OCI-LY3 (cell line): ENCODE data around the gene MAD1L1.

Experiments
- H2AFZ ChIP-seq: fragments of 200-600, 300-600 bp; shearing (Covaris generic); 2 replicates; pipeline ENCODE4 v1.6.0; 2014; ENCODE audit warnings: antibody characterized with exemption, low read depth, low read length
- H3K27ac ChIP-seq: fragments of 200-600, 300-600 bp; sonication (generic); 2 replicates; pipeline ENCODE4 v1.5.1; 2014; ENCODE audit warnings: mild to moderate bottlenecking, low read length, moderate library complexity, mixed read lengths
- H3K27me3 ChIP-seq: fragments of 200-600, 300-600 bp; sonication (generic); 2 replicates; pipeline ENCODE4 v1.6.1; 2014; ENCODE audit warnings: low read depth, low read length, mixed read lengths
- H3K36me3 ChIP-seq: fragments of 200-600, 300-600 bp; sonication (generic); replicated peaks from 2 replicates; pipeline ENCODE3; 2014; ENCODE audit warnings: low read depth, low read length, mixed read lengths
- H3K4me1 ChIP-seq: fragments of 300-600, 200-600 bp; sonication (generic); 2 replicates; pipeline ENCODE4 v1.6.1; 2014; ENCODE audit warnings: low read length, mixed read lengths
- H3K4me2 ChIP-seq: fragments of 200-600, 300-600 bp; sonication (generic); 2 replicates; pipeline ENCODE4 v1.6.1; 2014; ENCODE audit warnings: low read length, mixed read lengths
- H3K4me3 ChIP-seq: fragments of 300-600, 200-600 bp; sonication (generic); 2 replicates; pipeline ENCODE4 v1.5.1; 2014; ENCODE audit warnings: antibody characterized with exemption, mild to moderate bottlenecking, low read length, moderate library complexity
- H3K79me2 ChIP-seq: fragments of 300-600, 200-600 bp; shearing (Covaris generic); 2 replicates; pipeline ENCODE4 v1.6.1; 2014; ENCODE audit warnings: mild to moderate bottlenecking, low read length, mixed read lengths
- H3K9ac ChIP-seq: fragments of 300-600, 200-600 bp; shearing (Covaris generic); 2 replicates; pipeline ENCODE4 v1.6.0; 2014; ENCODE audit warnings: mild to moderate bottlenecking, low read length, moderate library complexity
- H3K9me3 ChIP-seq: fragments of 200-600, 300-600 bp; shearing (Covaris generic); 2 replicates; pipeline ENCODE4 v1.6.1; 2014; ENCODE audit warnings: low read length, mixed read lengths; ENCODE audit not compliant: insufficient read depth
- H4K20me1 ChIP-seq: fragments of 200-600, 300-600 bp; sonication (generic); 2 replicates; pipeline ENCODE4 v1.6.1; 2016; ENCODE audit warnings: low read length, mixed read lengths; ENCODE audit not compliant: insufficient read depth
- CTCF ChIP-seq: fragments of 200-600, 300-600 bp; sonication (generic); IDR thresholded peaks from 2 replicates; pipeline ENCODE4 v1.5.1; 2014; ENCODE audit warnings: antibody characterized with exemption, low read length, low read depth
- EZH2phosphoT487 ChIP-seq: fragments of 200-600 bp; shearing (Covaris generic); IDR thresholded peaks from 2 replicates; pipeline ENCODE4 v1.6.1; 2018; ENCODE audit warnings: antibody characterized with exemption, mixed run types, low read depth

MAD1L1 gene

GRCh38 chr7:1927937-1928644 is 304.7 kb downstream of the MAD1L1 start:
- Histone ChIP-seq H3K4me1 (no peaks in the 10 kb centered on the region), H3K27me3 (no peaks in the 10 kb centered on the region), H3K4me2 (no peak overlapping the region), H4K20me1 (no peaks in the 10 kb centered on the region), H2AFZ (no peak overlapping the region), H3K9ac (no peak overlapping the region), H3K79me2 (no peaks in the 10 kb centered on the region), H3K9me3 (no peaks in the 10 kb centered on the region), H3K27ac (no peak overlapping the region), H3K4me3 (no peak overlapping the region), H3K36me3 (no peaks in the 10 kb centered on the region)
- no peak for TF ChIP-seq EZH2phosphoT487
- TF ChIP-seq CTCF, result no peak

DNA sequence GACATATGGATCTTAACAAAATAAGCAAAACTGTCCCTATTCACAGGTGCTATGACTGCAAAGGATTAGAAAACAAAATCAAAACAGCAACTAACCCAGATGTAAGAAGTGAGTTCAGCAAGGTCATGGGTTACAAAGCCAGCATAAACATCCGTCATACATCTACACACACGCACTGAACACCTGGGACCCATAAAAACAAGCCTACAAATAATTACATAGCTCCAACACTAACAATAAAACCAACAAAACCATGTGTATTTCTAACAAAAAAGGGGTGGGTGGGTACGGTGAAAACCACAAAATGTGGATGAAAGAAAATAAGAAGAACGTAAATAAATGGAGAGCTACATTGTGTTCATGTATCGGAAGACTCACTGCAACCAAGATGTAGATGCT is 305.8 kb downstream of the MAD1L1 start:
- Histone ChIP-seq H4K20me1 (no peaks in the 10 kb centered on the region), H3K4me2 (no peak overlapping the region), H3K4me1 (no peaks in the 10 kb centered on the region), H3K79me2 (no peaks in the 10 kb centered on the region), H2AFZ (no peak overlapping the region), H3K9ac (no peak overlapping the region), H3K9me3 (no peaks in the 10 kb centered on the region), H3K4me3 (no peak overlapping the region), H3K27me3 (no peaks in the 10 kb centered on the region), H3K27ac (no peak overlapping the region), H3K36me3 (no peaks in the 10 kb centered on the region)
- TF ChIP-seq EZH2phosphoT487 (no peak), CTCF (no peak)

DNA sequence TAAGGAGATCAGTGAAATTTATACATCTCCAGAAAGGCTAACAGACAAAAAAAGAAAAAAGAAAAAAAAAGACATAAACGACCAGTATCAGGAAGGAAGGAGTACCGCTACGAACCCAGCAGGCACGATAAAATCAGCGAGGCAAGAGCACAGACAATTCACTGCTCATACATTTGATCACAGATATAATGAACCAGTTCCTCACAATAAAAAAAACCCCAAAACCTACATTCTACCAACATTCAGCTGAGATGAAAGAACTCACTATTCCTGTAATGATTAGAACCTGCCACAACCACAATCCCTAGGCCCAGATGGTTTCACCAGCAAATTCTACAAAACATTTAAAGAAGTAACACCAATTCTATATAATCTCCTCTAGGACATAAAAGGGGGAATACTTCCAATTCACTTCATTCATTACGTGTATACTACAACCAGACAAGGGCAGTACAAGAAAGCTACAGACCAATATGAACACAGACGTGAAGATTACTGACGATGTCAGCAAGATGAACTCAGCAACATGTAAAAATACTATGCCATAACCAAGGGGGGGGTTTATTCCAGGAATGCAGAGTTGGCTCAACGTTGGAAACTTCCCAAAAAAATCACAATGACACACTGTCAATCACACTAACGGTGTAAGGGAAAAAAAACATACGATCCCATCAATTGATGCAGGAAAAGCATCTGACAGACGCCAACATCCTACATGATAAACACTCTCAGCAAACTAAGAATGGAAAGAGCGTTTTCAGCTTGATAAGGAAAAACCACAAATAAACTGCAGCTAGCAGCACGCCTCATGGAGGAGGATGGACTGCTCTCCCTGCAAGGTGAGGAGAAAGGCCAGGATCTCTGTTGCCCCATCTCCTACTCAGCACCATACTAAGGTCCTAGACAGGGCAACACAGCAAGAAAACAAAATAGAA is 306.5 kb downstream of the MAD1L1 start:
- H3K4me3 ChIP-seq, result no peak overlapping the region
- H4K20me1 ChIP-seq, result no peaks in the 10 kb centered on the region
- no peaks in the 10 kb centered on the region for H3K79me2 ChIP-seq
- no peaks in the 10 kb centered on the region for H3K4me1 ChIP-seq
- H3K27ac ChIP-seq, result no peak overlapping the region
- no peaks in the 10 kb centered on the region for H3K27me3 ChIP-seq
- H3K9me3 ChIP-seq, result no peaks in the 10 kb centered on the region
- H3K36me3 ChIP-seq, result no peaks in the 10 kb centered on the region
- H3K9ac ChIP-seq, result no peak overlapping the region
- no peak overlapping the region for H2AFZ ChIP-seq
- no peak for TF ChIP-seq EZH2phosphoT487
- TF ChIP-seq CTCF, result no peak
- H3K4me2 ChIP-seq, result no peak overlapping the region

- H3K4me1 ChIP-seq, result no peaks in the 10 kb centered on the region
- no peaks in the 10 kb centered on the region for H3K9me3 ChIP-seq
- H3K4me3 ChIP-seq, result no peak overlapping the region
- H3K36me3 ChIP-seq, result no peaks in the 10 kb centered on the region
- no peak overlapping the region for H3K27ac ChIP-seq
- no peak overlapping the region for H2AFZ ChIP-seq
- no peak overlapping the region for H3K4me2 ChIP-seq
- no peak overlapping the region for H3K9ac ChIP-seq
- TF ChIP-seq EZH2phosphoT487 (no peak), CTCF (no peak)
- no peaks in the 10 kb centered on the region for H4K20me1 ChIP-seq
- H3K27me3 ChIP-seq, result no peaks in the 10 kb centered on the region
- H3K79me2 ChIP-seq, result no peaks in the 10 kb centered on the region
Measured at GRCh38 chr7:1925349-1925748, 307.4 kb downstream of the MAD1L1 start.
